Measurements from ENCODE around the gene KSR2.

GRCh38 chr12:117842220-117842619 lies 126.6 kb downstream of the KSR2 start:
- TF ChIP-seq CTCF (IDR thresholded peaks at IDR 0.05; ENCODE audit: low read length) (no peak), EZH2 (IDR thresholded peaks at IDR 0.05; ENCODE audit: borderline replicate concordance, low read length) (no peak)
